HG03571 (cell line): Measurements from ENCODE around the gene RANBP17.
"Not testable (repeated sequence)": the region's sequence is repeated elsewhere in the genome, so short reads cannot be mapped to it uniquely, and the experiment has no call there.

ENCODE experiments used
- ATAC-seq: cut with Tn5 transposase; IDR thresholded peaks from one replicate; pipeline ENCODE4 v1.9.1; 2021; ENCODE audit not compliant: unreplicated experiment

Gene RANBP17

GRCh38 chr5:170865622-170866021 lies 3.8 kb downstream of the RANBP17 start:
- ATAC-seq: peak; percentile 88

DNA sequence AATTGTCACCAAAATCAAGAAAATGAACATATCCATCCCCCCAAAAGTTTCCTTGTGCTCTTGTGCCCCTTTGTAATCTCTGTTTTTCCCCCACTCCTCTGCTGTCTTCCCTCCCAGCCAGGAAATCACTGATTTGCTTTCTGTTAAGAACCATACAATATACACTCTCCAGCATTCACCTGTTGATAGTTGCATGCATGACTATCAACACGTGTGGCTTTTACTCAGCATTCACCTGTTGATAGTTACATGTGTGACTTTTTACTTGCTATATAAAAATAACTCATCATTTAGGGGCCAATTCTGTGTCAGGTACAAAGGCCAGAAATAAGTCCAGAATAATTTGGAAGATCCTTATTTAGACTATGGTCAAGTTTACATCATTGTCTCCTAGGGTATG lies 6.0 kb downstream of the RANBP17 start:
- no peak for ATAC-seq

GRCh38 chr5:170870390-170870789 lies 8.6 kb downstream of the RANBP17 start:
- ATAC-seq: not testable (repeated sequence)

GRCh38 chr5:170874017-170874416 lies 12.2 kb downstream of the RANBP17 start:
- no peak for ATAC-seq

- ATAC-seq: no peak
Observed at GRCh38 chr5:170875811-170876210, 14.0 kb downstream of the RANBP17 start.

DNA sequence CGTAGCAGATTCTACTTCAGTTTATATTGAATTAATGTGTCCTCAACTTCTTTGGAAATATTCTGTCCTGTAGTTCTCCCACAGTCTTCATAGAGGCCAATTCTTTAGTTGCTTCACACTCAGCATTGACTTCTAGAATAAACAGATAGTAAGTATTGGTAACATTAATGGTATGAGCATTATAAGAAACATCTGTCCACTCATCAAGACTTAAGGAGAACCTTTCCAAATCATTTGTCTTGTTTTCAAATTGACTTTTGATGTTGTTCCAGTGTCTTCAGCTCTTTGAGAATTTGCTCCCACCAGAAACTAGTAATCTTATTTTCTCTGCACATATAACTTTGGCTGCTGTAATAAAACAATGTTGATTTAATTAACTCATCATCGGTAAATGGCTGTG lies 18.3 kb downstream of the RANBP17 start:
- ATAC-seq: no peak

DNA sequence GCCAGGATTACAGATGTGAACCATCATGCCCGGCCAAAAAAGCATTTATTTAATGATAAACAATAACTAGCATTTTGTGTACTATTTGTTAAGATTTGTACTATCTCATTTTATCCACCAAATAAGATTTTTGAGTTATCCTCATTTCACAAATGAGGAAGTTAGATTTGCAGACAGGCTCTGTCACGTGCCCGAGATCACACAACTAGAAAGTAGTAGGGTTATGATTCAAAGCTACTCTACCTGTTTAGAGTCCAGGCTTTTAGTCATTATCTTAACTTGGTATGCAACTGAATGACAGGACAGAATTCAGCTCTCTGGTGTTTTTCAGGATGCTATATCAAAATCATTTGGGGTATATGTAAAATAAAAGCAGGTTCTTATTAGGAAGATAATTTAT lies 20.5 kb downstream of the RANBP17 start:
- ATAC-seq: no peak

DNA sequence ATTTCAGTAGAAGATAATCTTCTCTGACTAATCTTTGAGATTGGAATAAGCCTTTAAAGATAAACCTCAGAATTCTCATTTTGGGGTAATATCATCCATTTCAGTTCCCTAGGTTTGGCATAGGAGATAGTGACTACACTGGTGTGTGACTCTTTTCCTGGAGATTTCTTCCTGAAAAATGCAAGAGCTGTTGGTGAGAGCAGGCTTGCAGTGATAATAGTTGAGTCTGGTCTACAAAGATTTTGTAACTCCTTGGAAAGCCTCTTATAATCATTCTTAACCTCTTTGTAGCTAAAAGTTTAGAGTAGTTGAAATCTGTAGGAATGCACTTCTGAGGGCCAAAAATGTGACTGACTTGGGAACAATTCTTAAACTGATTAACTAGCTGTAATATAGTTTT lies 23.4 kb downstream of the RANBP17 start:
- ATAC-seq: no peak

DNA sequence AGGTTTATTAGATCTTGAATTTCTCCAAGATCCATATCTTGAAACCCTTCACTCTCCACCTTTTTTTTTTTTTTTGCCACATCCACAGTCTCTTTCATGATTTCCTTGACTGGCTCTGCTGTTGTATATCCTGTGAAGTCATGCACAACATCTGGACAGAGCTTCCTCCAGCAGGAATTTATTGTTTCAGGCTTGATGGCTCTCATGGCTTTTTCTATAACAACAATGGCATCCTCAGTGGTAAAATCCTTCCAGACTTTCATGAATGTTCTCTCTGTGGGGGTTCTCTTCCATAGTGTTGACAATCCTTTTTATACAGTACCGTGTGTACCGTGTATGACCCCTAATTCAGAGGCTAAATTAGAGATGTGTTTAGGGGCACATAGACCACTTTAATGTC lies 24.0 kb downstream of the RANBP17 start:
- ATAC-seq: no peak

DNA sequence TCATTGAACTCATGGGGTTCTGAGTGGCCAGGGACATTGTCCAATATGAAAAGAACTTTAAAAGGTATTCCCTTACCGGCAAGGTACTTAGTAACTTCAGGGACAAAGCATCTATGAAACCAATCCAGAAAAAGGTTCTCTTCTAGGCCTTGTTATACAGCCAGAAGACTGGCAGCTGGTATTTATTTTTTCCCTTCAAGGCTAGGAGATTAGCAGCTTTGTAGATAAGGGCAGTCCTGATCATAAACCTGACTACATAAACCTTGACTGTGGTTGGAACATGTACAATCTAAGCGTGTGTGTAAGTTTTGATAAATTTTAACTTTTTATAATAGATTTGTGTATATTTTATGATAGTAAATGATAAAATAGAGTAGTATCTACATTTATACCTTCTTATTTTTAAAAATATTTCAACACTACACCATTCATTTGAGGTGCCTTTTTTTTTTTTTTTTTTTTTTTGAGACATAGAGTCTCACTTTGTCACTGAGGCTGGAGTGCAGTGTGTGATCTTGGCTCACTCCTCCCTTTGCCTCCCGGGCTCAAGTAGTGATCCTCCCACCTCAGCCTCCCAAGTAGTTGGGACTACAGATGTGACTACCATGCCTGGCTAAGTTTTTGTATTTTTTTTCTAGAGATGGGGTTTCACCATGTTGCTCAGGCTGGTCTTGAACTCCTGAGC lies 24.5 kb downstream of the RANBP17 start:
- no peak for ATAC-seq

GRCh38 chr5:170892196-170892595 lies 30.4 kb downstream of the RANBP17 start:
- no peak for ATAC-seq

DNA sequence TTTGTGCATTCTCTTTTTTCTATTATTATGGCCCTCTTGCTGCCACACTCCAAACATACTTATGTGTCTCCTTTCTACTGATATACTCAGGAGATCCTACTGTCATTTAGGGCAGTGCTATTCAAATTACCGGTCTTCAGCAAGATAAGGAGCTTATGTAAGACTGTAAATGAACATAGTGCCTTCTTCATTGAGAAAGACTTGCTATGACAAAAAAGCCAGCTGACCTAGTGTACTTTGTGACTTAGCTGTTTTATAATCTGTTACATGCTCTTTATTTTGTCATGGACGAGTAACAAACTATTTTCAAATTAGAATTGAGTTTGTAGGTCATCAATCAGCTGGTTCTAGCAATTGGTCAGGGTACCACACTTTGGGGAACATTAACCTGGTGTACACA lies 32.8 kb downstream of the RANBP17 start:
- no peak for ATAC-seq

GRCh38 chr5:170896779-170897178 lies 35.0 kb downstream of the RANBP17 start:
- no peak for ATAC-seq

GRCh38 chr5:170903075-170903474 lies 41.3 kb downstream of the RANBP17 start:
- no peak for ATAC-seq

GRCh38 chr5:170907758-170908157 lies 45.9 kb downstream of the RANBP17 start:
- ATAC-seq: no peak

DNA sequence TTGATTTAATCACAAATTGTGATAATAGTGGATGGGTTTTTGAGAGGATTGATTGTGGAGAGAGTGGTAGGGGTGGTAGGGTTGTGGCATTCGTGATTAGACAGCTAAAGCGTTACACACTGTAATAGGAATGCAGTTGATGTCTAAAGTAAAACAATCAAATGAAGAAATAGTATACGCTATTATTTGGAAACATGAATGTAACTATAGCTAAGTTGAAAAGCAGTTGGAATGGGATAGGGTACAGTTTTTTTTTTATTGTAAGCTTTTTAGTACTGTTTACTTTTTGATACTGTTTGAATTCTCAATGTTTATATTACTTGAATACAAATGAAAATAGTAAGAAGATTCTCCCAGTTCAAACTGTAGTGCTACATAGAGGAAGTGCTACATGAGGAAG lies 51.8 kb downstream of the RANBP17 start:
- no peak for ATAC-seq

DNA sequence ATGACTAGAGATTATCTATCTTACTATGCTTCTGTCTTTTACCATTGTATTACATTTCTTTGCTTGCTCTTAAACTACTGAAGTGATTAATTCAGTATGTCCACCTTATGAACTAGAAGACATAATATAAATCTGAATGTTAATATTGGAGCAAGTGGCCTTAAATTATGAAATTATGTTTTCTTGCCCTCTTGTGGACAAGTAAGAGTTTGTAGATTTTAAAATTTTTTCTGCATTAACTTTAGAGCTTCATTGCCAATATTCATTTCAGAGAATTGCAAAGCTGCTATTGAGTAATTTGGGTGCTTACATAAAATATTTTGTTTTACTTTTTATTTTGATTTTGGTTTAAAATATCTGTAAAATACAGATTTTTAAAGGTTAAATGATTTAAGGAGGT lies 55.3 kb downstream of the RANBP17 start:
- no peak for ATAC-seq

GRCh38 chr5:170920196-170920595 lies 58.4 kb downstream of the RANBP17 start:
- ATAC-seq: no peak

DNA sequence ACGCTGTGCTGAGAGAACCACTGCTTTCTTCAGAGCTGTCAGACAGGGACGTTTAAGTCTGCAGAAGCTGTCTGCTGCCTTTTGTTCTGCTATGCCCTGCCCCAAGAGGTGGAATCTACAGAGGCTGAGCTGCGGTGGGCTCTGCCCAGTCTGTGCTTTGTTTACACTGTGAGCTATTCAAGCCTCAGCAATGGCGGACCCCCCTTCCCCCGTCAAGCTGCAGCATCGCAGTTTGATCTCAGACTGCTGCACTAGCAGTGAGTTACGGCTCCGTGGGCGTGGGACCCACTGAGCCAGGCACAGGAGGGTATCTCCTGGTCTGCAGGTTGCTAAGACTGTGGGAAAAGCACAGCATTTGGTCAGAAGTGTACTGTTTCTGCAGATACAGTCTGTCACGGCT lies 60.5 kb downstream of the RANBP17 start:
- not testable (repeated sequence) for ATAC-seq

GRCh38 chr5:170923910-170924620 lies 62.2 kb downstream of the RANBP17 start:
- no peak for ATAC-seq

GRCh38 chr5:170935534-170936218 lies 73.9 kb downstream of the RANBP17 start:
- ATAC-seq: not testable (repeated sequence)

DNA sequence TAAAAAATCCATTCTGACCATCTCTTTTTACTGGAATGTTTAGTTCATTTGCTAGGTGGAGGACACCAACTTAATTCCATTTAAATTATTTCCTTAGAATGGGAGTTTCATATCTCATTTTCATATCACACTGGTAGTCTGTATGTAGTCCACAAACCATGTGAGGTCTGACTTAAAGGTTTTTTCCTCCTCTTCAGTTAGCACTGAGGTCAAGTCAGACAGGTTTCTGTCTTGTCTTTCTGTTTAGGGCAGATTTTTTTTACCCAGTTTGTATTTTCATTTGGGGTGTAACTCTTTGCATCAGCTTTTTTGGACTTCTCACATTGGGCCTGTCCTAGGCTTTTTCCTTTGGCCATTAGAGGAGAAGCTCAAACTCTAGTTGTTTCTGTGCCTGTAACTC lies 75.3 kb downstream of the RANBP17 start:
- ATAC-seq: no peak
